ENCODE data around the gene HELT.

HELT gene

DNA sequence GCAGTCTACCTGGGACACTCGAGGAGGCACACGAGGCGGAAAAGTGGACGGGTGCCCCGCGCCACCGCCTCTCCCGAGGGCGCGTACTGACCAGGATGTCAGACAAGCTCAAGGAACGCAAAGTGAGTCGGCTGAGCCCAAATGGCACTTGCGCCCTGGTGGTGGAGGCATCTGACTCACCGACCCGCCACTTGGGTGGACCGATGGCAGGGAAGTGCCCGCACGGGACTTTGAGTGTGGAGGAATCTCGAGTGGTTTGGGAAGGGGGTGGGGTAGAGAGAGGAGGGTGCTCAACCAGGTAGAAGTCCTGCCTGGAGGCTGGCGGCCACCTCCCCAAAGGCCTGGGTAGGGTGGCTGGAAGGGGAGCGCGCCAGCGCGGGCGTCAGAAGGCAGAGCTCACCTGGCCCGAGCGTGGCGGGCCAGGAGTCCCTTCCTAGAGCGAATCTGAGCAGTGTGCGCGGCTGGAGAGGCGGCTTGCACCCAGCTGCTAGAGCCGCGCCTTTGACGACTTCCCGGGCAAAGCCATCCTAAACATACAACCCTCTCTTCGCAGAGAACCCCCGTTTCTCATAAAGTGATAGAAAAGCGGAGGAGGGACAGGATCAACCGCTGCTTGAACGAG is 655 bp downstream of the HELT start:
- H3K27me3 ChIP-seq (ENCODE audit: insufficient read depth, low read depth, severe bottlenecking) = peaks cover 47% of the 10 kb centered on the region

DNA sequence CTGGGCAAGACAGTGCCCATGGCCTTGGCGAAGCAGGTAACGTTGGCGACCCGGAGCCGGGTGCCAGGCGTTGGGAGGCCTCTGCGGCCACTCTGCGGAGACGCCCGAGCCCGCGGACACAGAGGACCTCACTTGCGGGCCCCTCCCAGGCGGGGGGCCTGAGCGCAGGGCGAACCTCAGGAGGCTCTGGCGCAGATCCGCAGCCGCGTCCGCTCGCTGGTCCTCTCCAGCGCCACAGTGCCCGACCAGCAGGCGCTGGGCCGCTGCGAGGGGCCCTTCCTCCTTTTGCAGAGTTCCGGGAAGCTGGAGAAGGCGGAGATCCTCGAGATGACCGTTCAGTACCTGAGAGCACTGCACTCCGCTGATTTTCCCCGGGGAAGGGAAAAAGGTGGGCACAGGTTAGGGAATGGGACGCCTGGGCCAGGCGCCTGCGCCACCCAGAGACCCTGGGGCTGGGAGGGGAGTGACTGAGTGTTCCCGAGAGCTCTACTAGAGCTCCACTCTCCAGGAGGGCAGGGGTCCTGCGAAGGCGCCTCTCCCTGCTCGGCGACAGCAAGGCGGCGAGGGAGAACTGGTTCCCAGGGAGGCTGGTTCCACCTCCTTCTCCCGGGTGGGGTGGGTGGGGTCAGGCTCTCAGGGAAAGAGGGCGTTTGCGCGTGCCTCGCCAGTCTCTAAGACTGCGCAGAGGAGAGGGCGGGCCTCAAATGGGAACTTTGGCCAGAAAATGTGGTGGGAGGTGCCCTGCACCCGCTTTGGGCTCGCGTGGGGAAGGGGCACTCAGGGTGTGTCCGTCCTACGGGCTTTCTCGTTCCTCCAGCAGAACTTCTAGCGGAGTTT is 1.4 kb downstream of the HELT start:
- no peak for DNase-seq
- Histone ChIP-seq H3K9me3 (ENCODE audit: severe bottlenecking) (no peaks in the 10 kb centered on the region), H3K36me3 (no peaks in the 10 kb centered on the region), H3K27me3 (ENCODE audit: insufficient read depth, low read depth, severe bottlenecking) (peaks cover 47% of the 10 kb centered on the region), H3K27ac (no peak overlapping the region), H3K4me3 (ENCODE audit: low read depth, low read length) (peak overlapping the region; percentile 42)
- TF ChIP-seq, protein P1, sequence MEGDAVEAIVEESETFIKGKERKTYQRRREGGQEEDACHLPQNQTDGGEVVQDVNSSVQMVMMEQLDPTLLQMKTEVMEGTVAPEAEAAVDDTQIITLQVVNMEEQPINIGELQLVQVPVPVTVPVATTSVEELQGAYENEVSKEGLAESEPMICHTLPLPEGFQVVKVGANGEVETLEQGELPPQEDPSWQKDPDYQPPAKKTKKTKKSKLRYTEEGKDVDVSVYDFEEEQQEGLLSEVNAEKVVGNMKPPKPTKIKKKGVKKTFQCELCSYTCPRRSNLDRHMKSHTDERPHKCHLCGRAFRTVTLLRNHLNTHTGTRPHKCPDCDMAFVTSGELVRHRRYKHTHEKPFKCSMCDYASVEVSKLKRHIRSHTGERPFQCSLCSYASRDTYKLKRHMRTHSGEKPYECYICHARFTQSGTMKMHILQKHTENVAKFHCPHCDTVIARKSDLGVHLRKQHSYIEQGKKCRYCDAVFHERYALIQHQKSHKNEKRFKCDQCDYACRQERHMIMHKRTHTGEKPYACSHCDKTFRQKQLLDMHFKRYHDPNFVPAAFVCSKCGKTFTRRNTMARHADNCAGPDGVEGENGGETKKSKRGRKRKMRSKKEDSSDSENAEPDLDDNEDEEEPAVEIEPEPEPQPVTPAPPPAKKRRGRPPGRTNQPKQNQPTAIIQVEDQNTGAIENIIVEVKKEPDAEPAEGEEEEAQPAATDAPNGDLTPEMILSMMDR (IDR thresholded peaks at IDR 0.05; ENCODE audit: low read depth, low read length) = no peak

More for the DNA sequence above, 655 bp downstream of the HELT start:
- Histone ChIP-seq H3K36me3 (no peaks in the 10 kb centered on the region), H3K4me3 (ENCODE audit: low read depth, low read length) (peak overlapping the region; percentile 42), H3K9me3 (ENCODE audit: severe bottlenecking) (no peaks in the 10 kb centered on the region), H3K27ac (no peak overlapping the region)
- no peak for DNase-seq
- TF ChIP-seq, protein P1 (IDR thresholded peaks at IDR 0.05; ENCODE audit: low read depth, low read length) = no peak

DNA sequence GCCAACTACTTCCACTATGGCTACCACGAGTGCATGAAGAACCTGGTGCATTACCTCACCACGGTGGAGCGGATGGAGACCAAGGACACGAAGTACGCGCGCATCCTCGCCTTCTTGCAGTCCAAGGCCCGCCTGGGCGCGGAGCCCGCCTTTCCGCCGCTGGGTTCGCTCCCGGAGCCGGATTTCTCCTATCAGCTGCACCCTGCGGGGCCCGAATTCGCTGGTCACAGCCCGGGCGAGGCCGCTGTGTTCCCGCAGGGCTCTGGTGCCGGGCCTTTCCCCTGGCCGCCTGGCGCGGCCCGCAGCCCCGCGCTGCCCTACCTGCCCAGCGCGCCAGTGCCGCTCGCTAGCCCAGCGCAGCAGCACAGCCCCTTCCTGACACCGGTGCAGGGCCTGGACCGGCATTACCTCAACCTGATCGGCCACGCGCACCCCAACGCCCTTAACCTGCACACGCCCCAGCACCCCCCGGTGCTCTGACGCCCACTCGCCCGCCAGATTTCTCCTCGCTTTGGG is 2.1 kb downstream of the HELT start:
- no peaks in the 10 kb centered on the region for H3K36me3 ChIP-seq
- TF ChIP-seq, protein P1 (IDR thresholded peaks at IDR 0.05; ENCODE audit: low read depth, low read length) = no peak
- H3K27me3 ChIP-seq (ENCODE audit: insufficient read depth, low read depth, severe bottlenecking) = peaks cover 47% of the 10 kb centered on the region
- H3K4me3 ChIP-seq (ENCODE audit: low read depth, low read length) = peak overlapping the region; percentile 42
- DNase-seq = no peak
- no peak overlapping the region for H3K27ac ChIP-seq
- no peaks in the 10 kb centered on the region for H3K9me3 ChIP-seq (ENCODE audit: severe bottlenecking)

DNA sequence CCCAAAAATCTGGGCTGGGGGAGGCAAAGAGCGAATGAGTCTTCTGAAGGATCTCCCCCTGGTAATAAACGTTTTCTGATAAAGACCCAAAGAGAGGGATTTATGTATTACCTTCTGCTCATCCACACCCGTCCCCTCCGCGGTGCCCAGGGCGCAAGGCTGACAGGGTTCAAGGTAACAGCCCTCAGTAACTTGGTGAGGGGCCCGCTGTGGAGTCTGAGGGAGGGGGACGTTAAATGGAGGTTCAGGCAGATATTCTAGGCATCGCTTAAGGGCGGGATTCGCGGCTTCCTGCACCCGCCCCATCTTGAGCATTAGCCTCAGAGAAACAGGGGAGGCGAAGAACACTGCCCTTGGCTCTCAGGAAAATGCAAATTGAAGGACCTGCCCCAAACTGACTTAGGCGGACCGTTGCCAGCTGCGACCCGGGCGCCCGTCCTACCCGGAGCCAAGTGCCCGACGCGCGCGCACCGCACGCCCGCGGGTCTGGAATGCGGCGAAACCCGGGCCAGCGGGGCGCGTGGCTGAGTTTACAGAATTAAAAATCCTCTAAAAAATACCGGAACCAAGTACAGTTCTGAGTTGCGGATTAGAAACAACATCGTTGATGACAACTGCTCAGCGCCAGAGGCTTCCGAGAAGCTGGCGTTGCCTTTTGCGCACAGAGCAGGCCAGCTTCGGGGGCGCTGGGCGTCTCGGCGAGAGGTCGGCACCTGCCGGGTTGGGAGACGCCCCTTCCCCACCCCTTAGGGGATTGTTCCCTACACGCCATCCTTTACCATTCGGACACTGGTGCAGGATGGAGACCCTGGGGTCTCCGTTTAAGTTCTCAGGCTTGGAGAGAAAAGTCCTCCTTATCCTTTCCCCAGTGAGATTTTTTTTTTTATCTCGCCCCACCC is 2.8 kb downstream of the HELT start:
- Histone ChIP-seq H3K27me3 (ENCODE audit: insufficient read depth, low read depth, severe bottlenecking) (peaks cover 44% of the 10 kb centered on the region), H3K36me3 (no peaks in the 10 kb centered on the region), H3K9me3 (ENCODE audit: severe bottlenecking) (no peaks in the 10 kb centered on the region), H3K27ac (no peak overlapping the region), H3K4me3 (ENCODE audit: low read depth, low read length) (no peak overlapping the region)
- DNase-seq = no peak
- TF ChIP-seq, protein P1 (IDR thresholded peaks at IDR 0.05; ENCODE audit: low read depth, low read length) = no peak

DNA sequence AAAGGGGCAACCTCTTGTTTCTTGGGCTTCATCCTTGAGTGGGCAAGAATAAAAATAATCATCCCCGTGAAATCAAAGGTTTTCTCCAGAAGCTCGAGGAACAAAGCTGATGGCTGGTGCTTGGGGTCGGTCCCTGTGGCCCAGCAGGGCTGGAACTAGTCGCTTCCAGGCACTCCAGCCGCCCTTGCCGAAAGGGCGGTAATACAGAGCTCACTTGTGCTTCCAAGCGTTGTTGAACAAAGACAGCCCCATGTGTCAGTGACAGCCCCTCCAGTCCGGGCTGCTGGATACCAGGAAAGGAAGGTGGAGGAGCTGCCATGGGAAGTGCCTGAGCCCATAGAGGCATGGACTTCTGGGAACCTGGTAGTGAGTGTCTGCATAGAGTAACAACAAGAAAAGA is 5.2 kb downstream of the HELT start:
- H3K4me3 ChIP-seq (ENCODE audit: low read depth, low read length) = no peak overlapping the region
- no peaks in the 10 kb centered on the region for H3K36me3 ChIP-seq
- no peaks in the 10 kb centered on the region for H3K9me3 ChIP-seq (ENCODE audit: severe bottlenecking)
- TF ChIP-seq, protein P1 (IDR thresholded peaks at IDR 0.05; ENCODE audit: low read depth, low read length) = no peak
- H3K27ac ChIP-seq = no peak overlapping the region
- H3K27me3 ChIP-seq (ENCODE audit: insufficient read depth, low read depth, severe bottlenecking) = peaks cover 22% of the 10 kb centered on the region
- DNase-seq = no peak

All from WERI-Rb-1 (cell line).